CD8-positive, alpha-beta memory T cell (primary cell): Measurements from ENCODE around the gene CACNA1D. TPM values are rescaled to one million over a fixed set of nuclear protein-coding genes. Genes with fewer than 3 reads are reported as not detected.
"Not testable (repeated sequence)": the region's sequence is repeated elsewhere in the genome, so short reads cannot be mapped to it uniquely, and the experiment has no call there.

Source experiments
- CTCF ChIA-PET: fragments of 350-600 bp; sonication (Branson Sonifier 250); formaldehyde crosslinking; loops from one replicate; lab custom pipeline; 2021; ENCODE audit warnings: antibody characterized with exemption; lab: Charles Lee
- POLR2A ChIA-PET: fragments of 350-600 bp; sonication (Branson Sonifier 250); formaldehyde crosslinking; loops from one replicate; lab custom pipeline; 2021; ENCODE audit warnings: antibody characterized with exemption; lab: Charles Lee
- DNase-seq, 5 donors: peaks; one replicate each; pipeline versions ENCODE4 v3.0.0 to v3.0.0-alpha.2; 2020 to 2022; ENCODE audit warnings: mixed read lengths in 1 of 5
- H3K27ac ChIP-seq: one replicate; pipeline ENCODE4 v1.7.0; 2013; ENCODE audit warnings: low read depth, mild to moderate bottlenecking, low read length, moderate library complexity
- H3K27me3 ChIP-seq: 2 replicates; pipeline ENCODE4 v1.7.0; 2013; ENCODE audit warnings: low read length, mild to moderate bottlenecking; ENCODE audit not compliant: insufficient read depth, poor library complexity, severe bottlenecking
- H3K36me3 ChIP-seq: 2 replicates; pipeline ENCODE4 v1.7.0; 2013; ENCODE audit warnings: mild to moderate bottlenecking, low read length, moderate library complexity; ENCODE audit not compliant: insufficient read depth
- H3K4me1 ChIP-seq: 2 replicates; pipeline ENCODE4 v1.7.0; 2013; ENCODE audit warnings: mild to moderate bottlenecking, low read length, moderate library complexity; ENCODE audit not compliant: insufficient read depth
- H3K4me3 ChIP-seq: 2 replicates; pipeline ENCODE4 v1.7.0; 2013; ENCODE audit warnings: mild to moderate bottlenecking, low read length
- H3K9me3 ChIP-seq: 2 replicates; pipeline ENCODE4 v1.7.0; 2013; ENCODE audit warnings: mild to moderate bottlenecking, low read length
- H3K27ac Mint-ChIP-seq, 8 donors: one replicate each; pipeline ENCODE4 v1.8.0; 2020 to 2021; ENCODE audit warnings: mixed read lengths in 8 of 8, mild to moderate bottlenecking in 6 of 8, inconsistent platforms in 3 of 8, moderate library complexity in 3 of 8
- H3K27me3 Mint-ChIP-seq, 2 donors: one replicate each; pipeline ENCODE4 v1.8.0; 2020 to 2021; ENCODE audit warnings: mixed read lengths in 2 of 2, mild to moderate bottlenecking in 1 of 2, moderate library complexity in 1 of 2
- H3K36me3 Mint-ChIP-seq, 3 donors: one replicate each; pipeline ENCODE4 v1.8.0; 2020 to 2021; ENCODE audit warnings: mixed read lengths in 3 of 3, inconsistent platforms in 1 of 3, mild to moderate bottlenecking in 1 of 3
- H3K4me1 Mint-ChIP-seq, 3 donors: one replicate each; pipeline ENCODE4 v1.8.0; 2020 to 2021; ENCODE audit warnings: mixed read lengths in 3 of 3, inconsistent platforms in 1 of 3, mild to moderate bottlenecking in 1 of 3
- H3K4me3 Mint-ChIP-seq, 7 donors: one replicate each; pipeline ENCODE4 v1.8.0; 2020 to 2021; ENCODE audit warnings: mixed read lengths in 7 of 7, mild to moderate bottlenecking in 6 of 7, moderate library complexity in 4 of 7, inconsistent platforms in 2 of 7
- H3K9me3 Mint-ChIP-seq, 5 donors: one replicate each; pipeline ENCODE4 v1.8.0; 2020 to 2022; ENCODE audit warnings: mixed read lengths in 5 of 5, mild to moderate bottlenecking in 3 of 5, moderate library complexity in 2 of 5, inconsistent platforms in 1 of 5
- polyA plus RNA-seq: library from polyadenylated mRNA; unstranded; fragments of 300-500 nt; fragmentation: Illumina TruSeq; gene quantifications from one replicate; pipeline ENCODE4 v1.2.3, GENCODE V29; 2021
- total RNA-seq, 2 experiments: library from RNA; stranded (reverse); gene quantifications; one replicate each; pipeline ENCODE4 v1.2.3, GENCODE V29; 2021

The CACNA1D gene
- total and polyA plus RNA-seq, 3 experiments from 2014 or later: 0.02 to 0.78 (median 0.26) TPM

DNA sequence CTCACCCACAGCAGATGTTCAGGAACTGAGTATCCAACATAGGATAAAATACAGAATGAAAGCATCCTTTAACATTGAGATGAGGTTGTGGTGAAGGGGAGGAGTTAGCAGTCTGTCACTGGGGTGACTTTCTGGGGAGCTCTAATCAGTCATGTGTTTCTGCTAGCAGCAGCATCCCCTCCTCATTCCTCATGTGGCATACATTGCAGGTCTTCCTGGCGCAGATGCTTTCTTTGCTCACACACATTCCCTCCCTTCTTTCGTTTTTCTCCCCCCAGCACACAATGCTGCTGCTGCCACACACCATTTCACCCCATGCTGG, 135.0 kb downstream of the CACNA1D start:
- H3K36me3 Mint-ChIP-seq: no peaks in the 10 kb centered on the region
- no peak overlapping the region for H3K4me3 ChIP-seq
- H3K36me3 ChIP-seq: no peaks in the 10 kb centered on the region
- no peak for DNase-seq
- peaks cover 0 to 7% (median 0%) of the 10 kb centered on the region in 3 donors for H3K4me1 Mint-ChIP-seq
- no peak overlapping the region for H3K27ac ChIP-seq
- H3K9me3 ChIP-seq: no peaks in the 10 kb centered on the region
- POLR2A ChIA-PET: no interaction called here
- H3K27me3 Mint-ChIP-seq: peaks cover 8 to 46% of the 10 kb centered on the region in 2 donors
- no peaks in the 10 kb centered on the region for H3K9me3 Mint-ChIP-seq
- H3K4me3 Mint-ChIP-seq: peak overlapping the region in 3 of 7 donors; percentile 11 to 39 (median 35)
- peak overlapping the region in 5 of 8 donors; percentile 4 to 62 (median 27) for H3K27ac Mint-ChIP-seq
- H3K4me1 ChIP-seq: no peaks in the 10 kb centered on the region
- no peaks in the 10 kb centered on the region for H3K27me3 ChIP-seq
- CTCF ChIA-PET: no interaction called here

- no peaks in the 10 kb centered on the region for H3K36me3 ChIP-seq
- H3K36me3 Mint-ChIP-seq: no peaks in the 10 kb centered on the region
- H3K4me3 ChIP-seq: no peak overlapping the region
- no peaks in the 10 kb centered on the region for H3K27me3 ChIP-seq
- H3K27ac ChIP-seq: no peak overlapping the region
- H3K9me3 Mint-ChIP-seq: no peaks in the 10 kb centered on the region
- no peak overlapping the region for H3K27ac Mint-ChIP-seq
- DNase-seq: no peak
- ChIA-PET CTCF (no interaction called here), POLR2A (no interaction called here)
- H3K4me1 Mint-ChIP-seq: peaks cover 0 to 7% (median 0%) of the 10 kb centered on the region in 3 donors
- no peaks in the 10 kb centered on the region for H3K4me1 ChIP-seq
- H3K9me3 ChIP-seq: no peaks in the 10 kb centered on the region
- peaks cover 8 to 44% of the 10 kb centered on the region in 2 donors for H3K27me3 Mint-ChIP-seq
- H3K4me3 Mint-ChIP-seq: no peak overlapping the region
Measured at GRCh38 chr3:53630547-53630946, 136.1 kb downstream of the CACNA1D start.

DNA sequence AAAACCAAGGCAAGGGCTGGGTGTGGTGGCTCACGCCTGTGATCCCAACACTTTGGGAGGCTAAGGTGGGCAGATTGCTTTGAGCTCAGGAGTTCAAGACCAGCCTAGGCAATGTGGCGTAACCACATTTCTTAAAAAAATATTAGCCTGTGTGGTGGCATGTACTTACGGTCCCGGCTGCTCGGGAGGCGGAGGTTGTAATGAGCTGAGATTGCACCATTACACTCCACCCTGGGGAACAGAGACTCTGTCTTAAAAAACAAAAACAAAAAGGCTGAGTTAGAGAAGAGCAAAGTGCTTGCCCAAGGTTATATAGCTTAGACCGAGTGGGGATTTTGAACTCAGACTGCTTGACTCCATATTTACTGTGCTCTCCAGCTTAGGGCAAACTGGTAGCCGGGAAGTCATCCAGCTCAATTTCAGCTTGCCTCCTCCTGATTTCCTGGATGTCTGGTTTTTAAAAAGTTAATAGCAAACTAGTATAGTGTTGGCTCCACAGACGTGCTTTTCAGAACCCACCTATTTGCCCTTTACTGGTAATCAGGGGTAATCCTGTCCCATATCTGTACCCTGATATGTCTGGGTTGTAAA, 138.9 kb downstream of the CACNA1D start:
- H3K9me3 Mint-ChIP-seq: no peaks in the 10 kb centered on the region
- DNase-seq: no peak
- H3K4me3 ChIP-seq: no peak overlapping the region
- H3K36me3 Mint-ChIP-seq: no peaks in the 10 kb centered on the region
- CTCF ChIA-PET: no interaction called here
- peaks cover 0 to 6% (median 0%) of the 10 kb centered on the region in 3 donors for H3K4me1 Mint-ChIP-seq
- H3K4me3 Mint-ChIP-seq: no peak overlapping the region
- no peaks in the 10 kb centered on the region for H3K9me3 ChIP-seq
- H3K27ac Mint-ChIP-seq: no peak overlapping the region
- H3K36me3 ChIP-seq: no peaks in the 10 kb centered on the region
- no peak overlapping the region for H3K27ac ChIP-seq
- POLR2A ChIA-PET: no interaction called here
- H3K27me3 ChIP-seq: no peaks in the 10 kb centered on the region
- no peaks in the 10 kb centered on the region for H3K4me1 ChIP-seq
- H3K27me3 Mint-ChIP-seq: peaks cover 8 to 34% of the 10 kb centered on the region in 2 donors

DNA sequence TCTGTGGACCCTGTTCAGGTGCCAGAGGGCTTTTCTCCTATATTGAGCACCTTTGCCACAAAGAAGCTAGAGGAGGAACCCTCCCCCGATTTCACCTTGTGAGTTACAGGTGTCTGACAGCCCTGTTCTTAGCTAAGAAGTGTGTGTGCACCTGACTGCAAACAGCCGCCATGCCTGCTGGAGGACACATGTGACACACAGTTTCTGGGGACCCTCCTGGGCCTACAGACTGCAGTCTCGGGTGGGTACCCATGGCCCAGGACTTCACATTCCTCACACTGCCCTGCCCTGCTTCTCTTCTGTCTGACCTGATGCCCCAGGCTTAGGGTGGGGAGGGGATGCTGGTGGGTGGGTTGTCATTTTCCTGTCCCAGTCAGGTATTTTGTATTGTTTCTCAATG, 140.6 kb downstream of the CACNA1D start:
- H3K36me3 Mint-ChIP-seq: no peaks in the 10 kb centered on the region
- Histone ChIP-seq H3K9me3 (no peaks in the 10 kb centered on the region), H3K27ac (no peak overlapping the region), H3K4me3 (no peak overlapping the region), H3K4me1 (no peaks in the 10 kb centered on the region), H3K27me3 (no peaks in the 10 kb centered on the region), H3K36me3 (no peaks in the 10 kb centered on the region)
- H3K27ac Mint-ChIP-seq: no peak overlapping the region
- no peak overlapping the region for H3K4me3 Mint-ChIP-seq
- ChIA-PET CTCF (no interaction called here), POLR2A (no interaction called here)
- no peaks in the 10 kb centered on the region for H3K4me1 Mint-ChIP-seq
- H3K9me3 Mint-ChIP-seq: no peaks in the 10 kb centered on the region
- no peak for DNase-seq
- H3K27me3 Mint-ChIP-seq: peaks cover 4 to 29% of the 10 kb centered on the region in 2 donors

DNA sequence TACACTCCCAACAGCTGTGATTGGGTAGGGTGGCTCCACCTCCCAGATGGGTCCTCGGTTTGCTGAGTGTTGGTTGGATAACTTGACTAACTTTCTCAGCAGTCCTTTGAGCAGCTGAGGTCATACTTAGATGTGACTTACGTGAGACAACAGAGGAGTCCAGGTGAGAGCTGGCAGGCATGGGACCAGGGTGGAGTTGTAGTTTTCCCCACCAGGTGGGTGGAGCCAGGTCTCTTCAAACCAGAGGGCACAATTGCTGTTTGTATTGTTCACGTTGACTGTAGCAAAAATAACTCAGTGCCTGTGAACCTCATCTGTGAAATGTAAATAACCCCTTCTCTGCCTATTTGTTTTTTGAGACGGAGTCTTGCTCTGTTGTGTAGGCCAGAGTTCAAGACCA, 144.4 kb downstream of the CACNA1D start:
- DNase-seq, H3K9me3 ChIP-seq, H3K27ac ChIP-seq, H3K36me3 ChIP-seq, CTCF ChIA-PET, H3K4me1 Mint-ChIP-seq, H3K27ac Mint-ChIP-seq, H3K27me3 ChIP-seq, H3K4me3 Mint-ChIP-seq, H3K4me3 ChIP-seq, H3K4me1 ChIP-seq, H3K9me3 Mint-ChIP-seq, POLR2A ChIA-PET, H3K36me3 Mint-ChIP-seq: not testable (repeated sequence)
- peaks cover 6 to 16% of the 10 kb centered on the region in 2 donors for H3K27me3 Mint-ChIP-seq

DNA sequence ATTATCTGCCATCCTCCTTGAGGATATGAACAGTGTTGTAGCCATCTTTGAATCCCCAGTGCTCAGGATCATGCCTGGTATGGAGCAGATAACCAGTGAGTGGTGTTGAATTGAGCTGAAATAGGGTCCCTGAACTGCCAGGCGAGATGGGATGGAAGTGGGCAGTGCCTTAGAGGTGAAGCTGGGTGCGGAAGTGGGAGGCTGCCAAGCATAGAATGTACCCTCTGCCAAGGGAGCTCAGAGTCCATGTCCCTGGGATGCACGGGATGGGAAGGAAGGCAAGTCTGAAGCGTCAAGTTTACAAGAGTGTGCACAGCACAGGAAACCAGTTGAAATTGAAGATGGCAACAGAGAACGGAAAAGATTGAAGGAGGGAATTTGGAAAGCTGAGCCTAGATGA, 147.0 kb downstream of the CACNA1D start:
- H3K4me1 Mint-ChIP-seq: no peaks in the 10 kb centered on the region
- ChIA-PET POLR2A (no interaction called here), CTCF (no interaction called here)
- Histone ChIP-seq H3K4me1 (no peaks in the 10 kb centered on the region), H3K4me3 (no peak overlapping the region), H3K36me3 (no peaks in the 10 kb centered on the region), H3K27me3 (no peaks in the 10 kb centered on the region), H3K27ac (no peak overlapping the region), H3K9me3 (no peaks in the 10 kb centered on the region)
- no peaks in the 10 kb centered on the region for H3K36me3 Mint-ChIP-seq
- no peak for DNase-seq
- peaks cover 0 to 5% (median 0%) of the 10 kb centered on the region in 5 donors for H3K9me3 Mint-ChIP-seq
- H3K4me3 Mint-ChIP-seq: no peak overlapping the region
- peaks cover 5 to 16% of the 10 kb centered on the region in 2 donors for H3K27me3 Mint-ChIP-seq
- H3K27ac Mint-ChIP-seq: no peak overlapping the region

- H3K27me3 Mint-ChIP-seq: peaks cover 5 to 15% of the 10 kb centered on the region in 2 donors
- no peaks in the 10 kb centered on the region for H3K9me3 ChIP-seq
- H3K27ac Mint-ChIP-seq: no peak overlapping the region
- H3K36me3 Mint-ChIP-seq: no peaks in the 10 kb centered on the region
- no peaks in the 10 kb centered on the region for H3K4me1 Mint-ChIP-seq
- peaks cover 0 to 5% (median 0%) of the 10 kb centered on the region in 5 donors for H3K9me3 Mint-ChIP-seq
- H3K36me3 ChIP-seq: no peaks in the 10 kb centered on the region
- H3K4me1 ChIP-seq: no peaks in the 10 kb centered on the region
- ChIA-PET CTCF (no interaction called here), POLR2A (no interaction called here)
- no peak overlapping the region for H3K4me3 ChIP-seq
- no peaks in the 10 kb centered on the region for H3K27me3 ChIP-seq
- no peak overlapping the region for H3K27ac ChIP-seq
- DNase-seq: no peak
- no peak overlapping the region for H3K4me3 Mint-ChIP-seq
Measured at GRCh38 chr3:53642211-53642610, 147.8 kb downstream of the CACNA1D start.

DNA sequence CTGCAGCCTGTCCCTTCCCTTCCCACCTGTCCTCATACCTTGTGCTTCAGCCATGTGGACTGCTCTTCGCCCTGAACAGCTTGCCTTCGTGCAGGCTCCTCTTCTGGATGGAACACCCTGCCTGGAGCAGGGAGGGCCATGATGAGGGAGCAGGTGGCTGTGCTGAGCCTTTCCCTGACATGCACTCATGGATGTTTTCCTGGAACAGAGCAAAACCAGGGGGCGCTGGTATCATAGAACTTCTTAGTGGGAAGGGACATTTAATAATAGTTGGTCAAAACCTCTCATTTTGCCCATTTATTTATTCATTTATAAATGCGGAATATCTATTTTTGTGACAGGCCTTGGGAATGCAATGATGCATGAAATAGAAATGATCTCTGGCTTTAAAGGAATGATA, 149.3 kb downstream of the CACNA1D start:
- Mint-ChIP-seq H3K27me3 (peaks cover 7 to 26% of the 10 kb centered on the region in 2 donors), H3K36me3 (no peaks in the 10 kb centered on the region), H3K4me3 (no peak overlapping the region), H3K9me3 (peaks cover 0 to 5% (median 0%) of the 10 kb centered on the region in 5 donors), H3K4me1 (no peaks in the 10 kb centered on the region), H3K27ac (no peak overlapping the region)
- no peaks in the 10 kb centered on the region for H3K9me3 ChIP-seq
- no peak overlapping the region for H3K4me3 ChIP-seq
- no peaks in the 10 kb centered on the region for H3K36me3 ChIP-seq
- POLR2A ChIA-PET: no interaction called here
- no peaks in the 10 kb centered on the region for H3K27me3 ChIP-seq
- CTCF ChIA-PET: no interaction called here
- DNase-seq: no peak
- H3K27ac ChIP-seq: no peak overlapping the region
- no peaks in the 10 kb centered on the region for H3K4me1 ChIP-seq
